ENCODE data around the gene OXT.
A peak's percentile ranks its signal among the peaks of the same experiment; 100 is the strongest.
"Not testable (repeated sequence)": the region's sequence is repeated elsewhere in the genome, so short reads cannot be mapped to it uniquely, and the experiment has no call there.

Gene OXT

DNA sequence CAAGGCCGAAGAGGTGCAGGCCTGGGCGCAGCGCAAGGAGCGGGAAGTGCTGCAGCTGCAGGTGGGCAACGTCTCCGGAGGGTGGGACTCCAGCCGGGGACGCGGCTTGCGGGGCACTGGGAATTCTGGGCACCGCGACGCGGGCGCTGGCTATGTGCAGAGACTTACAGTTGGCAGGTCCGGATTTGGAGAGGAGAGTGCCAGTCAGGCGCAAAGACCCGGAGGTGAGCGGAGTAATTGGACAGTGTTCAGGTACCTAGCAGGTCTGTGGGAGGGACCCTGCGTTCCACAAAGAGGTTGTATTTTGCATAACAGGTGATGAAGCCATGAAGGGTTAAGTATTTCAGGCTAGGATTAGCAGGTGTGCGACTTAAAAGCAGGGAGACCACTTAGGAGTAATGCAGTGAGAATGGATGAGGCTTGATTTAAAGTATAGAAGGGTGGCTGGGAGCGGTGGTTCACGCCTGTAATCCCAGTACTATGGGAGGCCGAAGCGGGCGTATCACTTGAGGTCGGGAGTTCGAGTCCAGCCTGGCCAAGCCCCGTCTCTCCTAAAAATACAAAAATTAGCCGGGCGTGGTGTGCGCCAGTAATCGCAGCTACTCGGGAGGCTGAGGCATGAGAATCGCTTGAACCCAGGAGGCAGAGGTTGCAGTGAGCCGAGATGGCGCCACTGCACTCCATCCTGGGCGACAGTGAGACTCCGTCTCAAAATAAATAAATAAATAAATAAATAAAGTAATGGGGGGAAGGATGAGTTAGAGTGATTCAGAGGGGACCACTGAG lies 24.6 kb upstream of the OXT start:
- intact Hi-C loops (cut with DNase I) = loop anchor here (5.0 to 10.0 kb wide), 2 partner anchors 175 to 268 kb away; partner anchors contain the start of gene PTPRA
- peak; percentile 29 to 83 (median 53) for DNase-seq

DNA sequence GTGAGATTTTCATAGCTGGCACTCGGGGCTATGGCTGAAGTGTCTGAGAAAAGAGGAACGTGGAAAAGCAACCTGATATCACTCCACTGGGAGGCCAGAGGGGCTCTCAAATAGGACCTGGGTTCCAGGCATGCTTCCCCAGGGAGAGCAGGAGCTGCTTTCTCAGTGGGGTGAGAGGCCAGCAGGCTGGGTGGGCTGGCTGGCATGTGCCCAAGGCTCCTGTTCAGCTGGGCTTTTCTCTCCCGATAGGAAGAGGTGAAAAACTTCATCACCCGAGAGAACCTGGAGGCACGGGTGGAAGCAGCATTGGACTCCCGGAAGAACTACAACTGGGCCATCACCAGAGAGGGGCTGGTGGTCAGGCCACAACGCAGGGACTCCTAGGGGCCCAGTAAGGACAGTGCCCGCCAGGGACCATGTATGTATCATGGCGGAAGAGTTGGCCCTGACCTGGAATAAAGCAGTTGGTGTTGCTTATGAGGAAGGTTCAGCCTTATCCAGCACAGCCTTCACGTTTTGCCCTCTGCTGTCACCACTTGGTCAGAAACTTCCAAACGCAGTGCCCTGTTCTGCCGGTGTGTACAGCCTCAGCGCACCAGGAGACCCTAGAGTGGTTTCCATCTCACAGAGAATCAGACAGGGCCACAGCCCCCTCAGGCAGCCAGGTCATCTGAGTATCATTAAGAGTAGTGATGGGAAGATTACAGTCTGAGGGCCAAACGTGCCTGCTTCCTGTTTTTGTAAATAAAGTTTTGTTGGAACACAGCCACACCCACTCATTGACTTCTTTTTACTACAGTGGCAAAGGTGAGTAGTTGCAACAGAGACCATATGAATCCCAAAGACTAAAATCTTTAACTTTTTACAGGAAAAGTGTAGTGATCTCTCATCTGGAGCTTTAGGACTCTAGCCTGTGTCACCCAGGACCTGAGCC lies 23.7 kb upstream of the OXT start:
- no peak for DNase-seq
- intact Hi-C loops (cut with DNase I) = loop anchor here (5.0 to 10.0 kb wide), 2 partner anchors 175 to 267 kb away; partner anchors contain the start of gene PTPRA

GRCh38 chr20:3051385-3052019 lies 19.9 kb upstream of the OXT start:
- intact Hi-C loops (cut with DNase I) = loop anchor here (5.0 kb wide), 1 partner anchor 61 kb away; no protein-coding TSS in a partner anchor
- DNase-seq = no peak

GRCh38 chr20:3059489-3059888 lies 11.9 kb upstream of the OXT start:
- intact Hi-C loops (cut with DNase I) = no loop called here
- DNase-seq = no peak

DNA sequence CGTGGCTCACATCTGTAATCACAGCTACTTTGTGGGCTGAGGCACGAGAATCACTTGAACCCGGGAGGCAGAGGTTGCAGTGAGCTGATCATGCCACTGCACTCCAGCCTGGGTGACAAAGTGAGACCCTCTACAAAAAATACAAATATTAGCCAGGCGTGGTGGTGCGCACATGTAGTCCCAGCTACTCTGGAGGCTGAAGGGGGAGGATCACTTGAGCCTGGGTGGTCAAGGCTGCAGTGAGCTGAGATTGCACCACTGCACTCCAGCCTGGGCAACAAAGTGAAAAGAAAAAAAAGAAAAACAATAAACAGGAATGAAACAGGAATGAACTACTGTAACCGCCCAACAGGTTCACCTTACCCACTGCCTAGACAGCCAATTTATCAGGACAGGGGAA lies 7.3 kb upstream of the OXT start:
- intact Hi-C loops (cut with DNase I); DNase-seq: not testable (repeated sequence)

GRCh38 chr20:3067139-3068014 lies 4.0 kb upstream of the OXT start:
- no peak for DNase-seq

GRCh38 chr20:3068075-3068474 lies 3.3 kb upstream of the OXT start:
- intact Hi-C loops (cut with DNase I) = no loop called here
- no peak for DNase-seq

More at GRCh38 chr20:3067139-3068014, 4.0 kb upstream of the OXT start:
- intact Hi-C loops (cut with DNase I) = no loop called here

GRCh38 chr20:3068986-3069900 lies 2.2 kb upstream of the OXT start:
- DNase-seq = peak in 1 of 42 donors; percentile 18
- intact Hi-C loops (cut with DNase I) = no loop called here

- intact Hi-C loops (cut with DNase I) = no loop called here
- DNase-seq = no peak
These were observed 695 bp upstream of the OXT start for GRCh38 chr20:3070725-3071124.

GRCh38 chr20:3071266-3071609 lies 182 bp upstream of the OXT start:
- no peak for DNase-seq
- intact Hi-C loops (cut with DNase I) = no loop called here

DNA sequence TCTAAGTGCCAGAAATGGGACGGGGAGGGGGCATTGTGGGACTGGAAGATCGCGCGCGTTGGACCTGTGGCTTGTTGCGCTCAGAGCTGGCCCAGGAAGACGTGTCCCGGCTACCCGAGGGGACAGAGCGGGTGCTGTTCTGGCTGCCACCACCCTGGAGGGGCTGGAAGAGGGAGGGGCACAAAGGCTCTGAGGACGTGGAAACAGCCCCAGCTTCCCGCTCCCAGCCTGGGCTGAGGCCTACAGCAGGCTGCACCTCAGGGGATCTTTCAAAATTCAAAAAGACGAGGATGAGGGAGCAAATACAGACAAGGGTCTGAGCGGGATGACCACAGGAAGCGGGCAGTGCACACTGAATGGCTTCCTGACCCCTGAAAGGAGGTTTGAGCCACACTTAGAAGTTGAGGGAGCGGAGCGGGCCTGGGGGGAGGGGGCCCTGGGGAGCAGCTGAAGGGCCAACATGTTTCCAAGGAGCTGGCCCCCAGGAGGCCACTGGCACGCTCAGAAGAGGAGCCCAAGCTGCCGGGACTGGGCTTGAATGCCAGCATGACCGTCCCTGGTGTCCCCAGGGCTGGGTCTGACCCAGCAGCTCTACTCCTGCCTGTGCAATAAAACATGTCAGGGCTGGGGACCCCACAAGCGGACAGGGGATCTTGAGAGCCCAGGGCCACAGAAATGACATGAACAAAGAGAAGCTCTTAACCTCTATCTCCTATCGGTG lies 1.3 kb downstream of the OXT start:
- intact Hi-C loops (cut with DNase I) = no loop called here
- no peak for DNase-seq

- DNase-seq; intact Hi-C loops (cut with DNase I): not testable (repeated sequence)
These were observed 1.8 kb downstream of the OXT start for GRCh38 chr20:3073251-3073643.

DNA sequence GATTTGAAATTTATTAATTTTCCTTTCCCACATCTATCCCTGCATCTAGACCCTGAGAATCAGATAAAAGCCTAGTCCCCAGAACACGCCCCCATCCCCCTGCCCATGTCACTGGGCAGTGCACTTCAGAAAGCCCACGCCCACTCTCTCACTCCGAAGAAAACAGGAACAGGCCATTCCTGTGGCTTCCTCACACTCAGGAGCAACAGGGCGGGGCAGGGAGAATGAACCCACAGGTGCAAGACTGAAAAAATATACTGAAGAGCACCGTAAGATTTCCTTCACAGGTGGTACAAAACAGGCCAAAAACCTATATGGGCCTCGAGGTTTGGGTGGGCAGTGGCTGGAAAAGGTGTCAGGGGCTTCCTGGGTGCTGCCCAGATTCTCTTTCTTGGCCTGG lies 3.4 kb downstream of the OXT start:
- DNase-seq = no peak
- intact Hi-C loops (cut with DNase I) = no loop called here

- DNase-seq; intact Hi-C loops (cut with DNase I): not testable (repeated sequence)
These were observed 3.9 kb downstream of the OXT start for GRCh38 chr20:3075315-3075714.

GRCh38 chr20:3077618-3078134 lies 6.3 kb downstream of the OXT start:
- intact Hi-C loops (cut with DNase I) = no loop called here
- DNase-seq = no peak

DNA sequence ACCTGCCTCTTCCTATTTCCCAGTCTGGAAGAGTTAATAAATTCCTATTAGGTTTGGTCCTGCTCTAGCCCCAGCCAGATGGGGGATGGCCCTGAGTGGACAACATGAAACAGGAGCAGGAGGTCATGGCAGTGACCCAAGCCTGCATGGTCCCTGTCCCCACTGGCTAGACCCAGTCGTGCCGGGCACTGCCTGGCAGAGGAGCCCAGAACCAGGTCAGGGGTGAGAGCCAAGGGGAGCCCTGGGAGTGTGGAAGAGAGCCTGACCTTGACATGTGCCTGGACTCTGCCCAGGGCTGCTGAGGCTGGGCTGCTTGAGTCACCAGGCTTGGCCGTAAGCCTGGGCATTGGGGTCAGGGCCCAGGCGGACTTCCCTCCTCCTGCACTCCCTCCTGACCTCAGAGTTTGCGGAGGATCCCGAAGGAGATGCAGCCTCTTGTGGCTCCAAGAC lies 9.5 kb downstream of the OXT start:
- DNase-seq = peak in 17 of 42 donors; percentile 7 to 75 (median 45)
- intact Hi-C loops (cut with DNase I) = no loop called here

DNA sequence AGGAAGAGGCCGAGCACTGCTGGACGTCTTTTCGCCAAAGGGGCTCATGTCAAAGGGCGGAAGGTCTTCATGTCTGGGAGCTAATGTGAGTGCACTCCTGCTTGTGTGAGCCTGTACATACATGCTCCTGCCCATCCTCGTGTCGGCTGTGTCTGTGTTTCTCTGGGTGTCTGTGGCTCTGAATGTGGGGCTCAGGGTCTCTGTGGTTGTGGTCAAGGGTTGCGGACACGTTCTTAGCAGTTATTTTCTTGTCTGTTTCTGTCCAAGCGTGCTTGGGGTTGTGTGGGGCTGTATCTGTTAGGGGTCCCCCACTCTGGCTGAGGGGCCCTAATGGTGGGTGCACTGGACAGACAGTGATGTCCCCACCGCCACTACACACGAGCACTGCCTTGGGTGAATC lies 10.2 kb downstream of the OXT start:
- no peak for DNase-seq
- intact Hi-C loops (cut with DNase I) = no loop called here

Data from head of caudate nucleus (tissue), 42 donors.